Liver (tissue), 3 donors: ENCODE measurements around the gene ZFYVE28.

Experiments
- CTCF ChIP-seq: fragments of 150-350 bp; IDR thresholded peaks from 2 replicates; pipeline ENCODE4 v1.5.1; 2017; ENCODE audit warnings: improper control_type of control experiment, low read depth, low read length; ENCODE audit not compliant: missing input control
- GABPA ChIP-seq, 2 donors: IDR thresholded peaks in 1 of 2; conservative IDR thresholded peaks in 1 of 2; 2 replicates each; pipeline ENCODE4 v1.6.1; 2016; ENCODE audit warnings: antibody characterized with exemption in 2 of 2, mild to moderate bottlenecking in 1 of 2, moderate library complexity in 1 of 2
- NR2F2 ChIP-seq: IDR thresholded peaks from 2 replicates; pipeline ENCODE4 v1.6.1; 2016; ENCODE audit warnings: antibody characterized with exemption
- donor health status: healthy.
- donor health status: healthy.

GRCh38 chr4:2387829-2388228, 30.6 kb downstream of the ZFYVE28 start:
- TF ChIP-seq CTCF (no peak), GABPA (IDR thresholded peaks at IDR 0.05 in 1 of 2, conservative IDR thresholded peaks at IDR 0.05 in 1 of 2) (no peak), NR2F2 (no peak)
